ENCODE measurements around the gene GRIP1.

DNA sequence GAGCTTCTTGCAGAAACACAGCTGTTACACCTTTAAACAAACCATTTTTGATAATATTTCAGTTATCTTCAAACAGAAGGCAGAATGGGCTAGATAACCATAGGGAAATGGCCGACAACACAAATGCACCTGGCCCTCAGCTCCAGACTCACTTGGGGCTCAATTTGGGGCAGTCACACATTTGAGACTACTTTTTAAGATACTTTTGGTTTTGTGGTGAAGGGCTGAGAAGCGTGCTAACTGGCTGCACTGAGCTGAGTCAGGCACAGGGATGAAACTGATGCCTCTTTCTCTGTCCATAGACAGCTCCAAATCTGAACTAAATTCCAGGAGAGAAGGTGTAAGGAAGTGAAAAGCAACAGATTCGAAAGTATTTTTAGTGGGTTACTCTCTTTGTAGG is 18.5 kb upstream of the GRIP1 start:
- TF ChIP-seq, protein P1, sequence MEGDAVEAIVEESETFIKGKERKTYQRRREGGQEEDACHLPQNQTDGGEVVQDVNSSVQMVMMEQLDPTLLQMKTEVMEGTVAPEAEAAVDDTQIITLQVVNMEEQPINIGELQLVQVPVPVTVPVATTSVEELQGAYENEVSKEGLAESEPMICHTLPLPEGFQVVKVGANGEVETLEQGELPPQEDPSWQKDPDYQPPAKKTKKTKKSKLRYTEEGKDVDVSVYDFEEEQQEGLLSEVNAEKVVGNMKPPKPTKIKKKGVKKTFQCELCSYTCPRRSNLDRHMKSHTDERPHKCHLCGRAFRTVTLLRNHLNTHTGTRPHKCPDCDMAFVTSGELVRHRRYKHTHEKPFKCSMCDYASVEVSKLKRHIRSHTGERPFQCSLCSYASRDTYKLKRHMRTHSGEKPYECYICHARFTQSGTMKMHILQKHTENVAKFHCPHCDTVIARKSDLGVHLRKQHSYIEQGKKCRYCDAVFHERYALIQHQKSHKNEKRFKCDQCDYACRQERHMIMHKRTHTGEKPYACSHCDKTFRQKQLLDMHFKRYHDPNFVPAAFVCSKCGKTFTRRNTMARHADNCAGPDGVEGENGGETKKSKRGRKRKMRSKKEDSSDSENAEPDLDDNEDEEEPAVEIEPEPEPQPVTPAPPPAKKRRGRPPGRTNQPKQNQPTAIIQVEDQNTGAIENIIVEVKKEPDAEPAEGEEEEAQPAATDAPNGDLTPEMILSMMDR (IDR thresholded peaks at IDR 0.05) = no peak
- TF ChIP-seq POLR2A (IDR thresholded peaks at IDR 0.05) (no peak), POLR2AphosphoS5 (IDR thresholded peaks at IDR 0.05; ENCODE audit: insufficient read depth in 1 of 2, low read depth in 1 of 2) (no peak)

All from vagina (tissue), 2 donors.